Esophagus muscularis mucosa (tissue), 4 donors: ENCODE data around the gene MAS1L. TPM values are rescaled to one million over a fixed set of nuclear protein-coding genes. Genes with fewer than 3 reads are reported as not detected.
"Not testable (repeated sequence)": the region's sequence is repeated elsewhere in the genome, so short reads cannot be mapped to it uniquely, and the experiment has no call there.

Source experiments
- DNase-seq: peaks from one replicate; pipeline ENCODE4 v3.0.0-alpha.2; 2017; ENCODE audit errors: extremely low spot score
- H3K27ac ChIP-seq, 4 donors: fragments of 200-600 bp; sonication (generic); replicated peaks in 1 of 4; 1 replicate in 3 of 4; 2 replicates in 1 of 4; pipeline ENCODE4 v1.5.1; 2016 to 2019; ENCODE audit warnings: mild to moderate bottlenecking in 1 of 4
- H3K27me3 ChIP-seq, 4 donors: fragments of 200-600 bp; sonication (generic); one replicate each; pipeline versions ENCODE4 v1.5.1 to v1.6.0; 2016 to 2019
- H3K36me3 ChIP-seq, 4 donors: fragments of 200-600 bp; sonication (generic); one replicate each; pipeline ENCODE4 v1.5.1; 2016 to 2019
- H3K4me1 ChIP-seq, 4 donors: fragments of 200-600 bp; sonication (generic); one replicate each; pipeline ENCODE4 v1.5.1; 2016 to 2019
- H3K4me3 ChIP-seq, 4 donors: fragments of 200-600 bp; sonication (generic); 1 replicate in 2 of 4; 2 replicates in 2 of 4; pipeline ENCODE4 v1.5.1; 2016 to 2019; ENCODE audit warnings: mild to moderate bottlenecking in 4 of 4, moderate library complexity in 1 of 4
- H3K9me3 ChIP-seq, 4 donors: fragments of 200-600 bp; sonication (generic); 1 replicate in 3 of 4; 2 replicates in 1 of 4; pipeline ENCODE4 v1.5.1; 2016 to 2019
- CTCF ChIP-seq, 3 experiments: fragments of 200-600 bp in 2 of 3; fragments of 450-650 bp in 1 of 3; sonication (generic) in 2 of 3; IDR thresholded peaks; one replicate each; pipeline ENCODE4 v1.5.1; 2017 to 2019; ENCODE audit warnings: antibody characterized with exemption in 3 of 3, mild to moderate bottlenecking in 2 of 3, moderate library complexity in 1 of 3
- EP300 ChIP-seq: sonication (generic); formaldehyde crosslinking; IDR thresholded peaks from one replicate; pipeline ENCODE4 v1.6.1; 2017; ENCODE audit warnings: antibody characterized with exemption
- POLR2A ChIP-seq: fragments of 450-650 bp; IDR thresholded peaks from one replicate; pipeline ENCODE4 v1.6.1; 2017; ENCODE audit warnings: antibody characterized with exemption, moderate library complexity, mild to moderate bottlenecking, low read depth
- POLR2AphosphoS5 ChIP-seq, 2 donors: sonication (generic); formaldehyde crosslinking; IDR thresholded peaks; one replicate each; pipeline ENCODE4 v1.6.1; 2017; ENCODE audit warnings: antibody characterized with exemption in 2 of 2
- WGBS: methylation state at CpG from one replicate; pipeline ENCODE4 v1.1.5; 2018; 5-methylcytosine and 5-hydroxymethylcytosine counted together
- intact Hi-C: fragments of 100-400 bp; cut with DNase I; formaldehyde crosslinking; loops from one replicate; pipeline ENCODE4 v1.15.1; 2023
- total RNA-seq, 4 donors: library from RNA; depleted of rRNA; stranded (reverse); fragments of >200 nt; gene quantifications; one replicate each; pipeline versions ENCODE4 v1.1.0 to v1.2.1, GENCODE V29; 2016

MAS1L gene
- total RNA-seq, 4 donors from 2014 or later, result 0.33 TPM; not detected in 3

GRCh38 chr6:29442719-29443118 lies 45.0 kb downstream of the MAS1L start:
- no peak for DNase-seq
- no peaks in the 10 kb centered on the region for H3K4me1 ChIP-seq
- no peaks in the 10 kb centered on the region for H3K9me3 ChIP-seq
- H3K36me3 ChIP-seq, result no peaks in the 10 kb centered on the region
- H3K27ac ChIP-seq, result no peak overlapping the region
- TF ChIP-seq POLR2A (no peak), POLR2AphosphoS5 (IDR thresholded peaks at IDR 0.05) (no peak), EP300 (no peak), CTCF (IDR thresholded peaks at IDR 0.05) (no peak)
- peaks cover 0 to 11% (median 0%) of the 10 kb centered on the region in 4 donors for H3K27me3 ChIP-seq
- no peak overlapping the region for H3K4me3 ChIP-seq
- intact Hi-C loops, result no loop called here
- 84% methylated on average over 1 of the region's 1 CpG for WGBS

- DNase-seq, result no peak
- H3K36me3 ChIP-seq, result no peaks in the 10 kb centered on the region
- TF ChIP-seq EP300 (no peak), POLR2A (no peak), POLR2AphosphoS5 (IDR thresholded peaks at IDR 0.05) (no peak), CTCF (IDR thresholded peaks at IDR 0.05) (no peak)
- H3K27me3 ChIP-seq, result peaks cover 0 to 11% (median 0%) of the 10 kb centered on the region in 4 donors
- intact Hi-C loops, result no loop called here
- no peaks in the 10 kb centered on the region for H3K4me1 ChIP-seq
- H3K27ac ChIP-seq, result no peak within 1 kb of the TSS
- H3K4me3 ChIP-seq, result no peak within 1 kb of the TSS
- no peaks in the 10 kb centered on the region for H3K9me3 ChIP-seq
These were observed 48.8 kb downstream of the MAS1L start, which contains the start of gene OR10C1 for GRCh38 chr6:29439006-29439405. OR10C1 (plus strand) TSS chr6:29439306; CDS start chr6:29440016, 710 bp downstream.

- H3K9me3 ChIP-seq, intact Hi-C loops, H3K36me3 ChIP-seq, DNase-seq, H3K4me3 ChIP-seq, H3K4me1 ChIP-seq, H3K27ac ChIP-seq: not testable (repeated sequence)
- 72% methylated on average over 18 of the region's 18 CpGs for WGBS
- H3K27me3 ChIP-seq, result peaks cover 0 to 11% (median 0%) of the 10 kb centered on the region in 4 donors
These were observed 51.0 kb downstream of the MAS1L start for GRCh38 chr6:29436730-29437129.

Other genes with a start within 250 kb of the MAS1L start
- gene OR14J1, start 186.3 kb downstream of the MAS1L start, total RNA-seq, result not detected
- not detected for gene OR5V1, start 119.1 kb downstream of the MAS1L start, total RNA-seq
- not detected for gene OR12D3, start 112.7 kb downstream of the MAS1L start, total RNA-seq
- gene OR12D2, start 92.3 kb downstream of the MAS1L start, total RNA-seq, result not detected
- gene OR12D1, start 73.0 kb downstream of the MAS1L start, total RNA-seq, result not detected
- not detected for gene OR10C1, start 48.6 kb downstream of the MAS1L start, total RNA-seq
- not detected for gene OR11A1, start 30.9 kb downstream of the MAS1L start, total RNA-seq
- not detected for gene OR2H1, start 30.8 kb downstream of the MAS1L start, total RNA-seq
- under 1 TPM in 1 of 4 donors, not detected in 3; 0.50 TPM for gene UBD, start 71.8 kb upstream of the MAS1L start, total RNA-seq
- not detected for gene OR2H2, start 97.2 kb upstream of the MAS1L start, total RNA-seq
- gene GABBR1, start 145.2 kb upstream of the MAS1L start, total RNA-seq, result 10 to 100 TPM; 30.6 to 47.8 (median 40.6) TPM
- not detected for gene MOG, start 169.1 kb upstream of the MAS1L start, total RNA-seq
- 1 to 10 TPM in 2 of 4 donors, under 1 TPM in 1, not detected in 1; 0.23 to 6.2 (median 1.2) TPM for gene ZFP57, start 193.2 kb upstream of the MAS1L start, total RNA-seq
- gene HLA-F, start 235.5 kb upstream of the MAS1L start, total RNA-seq, result 10 to 100 TPM; 36.1 to 69.6 (median 52.8) TPM